GM21825 (cell line): ENCODE data around the gene TRAPPC10.
"Not testable (repeated sequence)": the region's sequence is repeated elsewhere in the genome, so short reads cannot be mapped to it uniquely, and the experiment has no call there.

Experiments used
- ATAC-seq: cut with Tn5 transposase; IDR thresholded peaks from one replicate; pipeline ENCODE4 v1.9.1; 2021; ENCODE audit warnings: mild to moderate bottlenecking, moderate library complexity; ENCODE audit not compliant: unreplicated experiment

The TRAPPC10 gene

GRCh38 chr21:44084496-44085241 lies 72.6 kb downstream of the TRAPPC10 start:
- ATAC-seq, result no peak

- ATAC-seq, result no peak
These were observed 73.6 kb downstream of the TRAPPC10 start for GRCh38 chr21:44085491-44086321.

GRCh38 chr21:44086636-44087425 lies 74.7 kb downstream of the TRAPPC10 start:
- ATAC-seq, result no peak

GRCh38 chr21:44087426-44088400 lies 75.6 kb downstream of the TRAPPC10 start:
- no peak for ATAC-seq

- ATAC-seq, result no peak
These were observed 76.3 kb downstream of the TRAPPC10 start for GRCh38 chr21:44088401-44088780.

GRCh38 chr21:44089001-44089911 lies 77.1 kb downstream of the TRAPPC10 start:
- ATAC-seq, result peak; percentile 65

- no peak for ATAC-seq
These were observed 78.2 kb downstream of the TRAPPC10 start for GRCh38 chr21:44090325-44090724.

GRCh38 chr21:44092211-44092610 lies 80.1 kb downstream of the TRAPPC10 start:
- no peak for ATAC-seq

- ATAC-seq, result no peak
These were observed 81.7 kb downstream of the TRAPPC10 start for GRCh38 chr21:44093761-44094160.

- ATAC-seq, result no peak
These were observed 82.7 kb downstream of the TRAPPC10 start for GRCh38 chr21:44094832-44095231.

GRCh38 chr21:44098507-44098906 lies 86.4 kb downstream of the TRAPPC10 start:
- ATAC-seq, result not testable (repeated sequence)

- not testable (repeated sequence) for ATAC-seq
These were observed 86.9 kb downstream of the TRAPPC10 start for GRCh38 chr21:44098964-44099363.

- ATAC-seq, result peak; percentile 88
These were observed 95.0 kb downstream of the TRAPPC10 start, which contains the start of gene PWP2 for GRCh38 chr21:44107026-44107501. PWP2 (plus strand) TSS chr21:44107399; CDS start chr21:44107417, 18 bp downstream.

- ATAC-seq, result peak; percentile 19
These were observed 95.5 kb downstream of the TRAPPC10 start for GRCh38 chr21:44107589-44107988.

GRCh38 chr21:44113702-44114371 lies 101.7 kb downstream of the TRAPPC10 start:
- not testable (repeated sequence) for ATAC-seq

- ATAC-seq, result not testable (repeated sequence)
These were observed 110.0 kb downstream of the TRAPPC10 start for GRCh38 chr21:44122131-44122530.

- ATAC-seq, result not testable (repeated sequence)
These were observed 115.7 kb downstream of the TRAPPC10 start for GRCh38 chr21:44127827-44128226.

GRCh38 chr21:44133715-44134057 lies 121.6 kb downstream of the TRAPPC10 start:
- ATAC-seq, result not testable (repeated sequence)
